ENCODE data around the gene USE1.

GRCh38 chr19:17184371-17184841 is 30.8 kb upstream of the USE1 start:
- TF ChIP-seq, protein P1, sequence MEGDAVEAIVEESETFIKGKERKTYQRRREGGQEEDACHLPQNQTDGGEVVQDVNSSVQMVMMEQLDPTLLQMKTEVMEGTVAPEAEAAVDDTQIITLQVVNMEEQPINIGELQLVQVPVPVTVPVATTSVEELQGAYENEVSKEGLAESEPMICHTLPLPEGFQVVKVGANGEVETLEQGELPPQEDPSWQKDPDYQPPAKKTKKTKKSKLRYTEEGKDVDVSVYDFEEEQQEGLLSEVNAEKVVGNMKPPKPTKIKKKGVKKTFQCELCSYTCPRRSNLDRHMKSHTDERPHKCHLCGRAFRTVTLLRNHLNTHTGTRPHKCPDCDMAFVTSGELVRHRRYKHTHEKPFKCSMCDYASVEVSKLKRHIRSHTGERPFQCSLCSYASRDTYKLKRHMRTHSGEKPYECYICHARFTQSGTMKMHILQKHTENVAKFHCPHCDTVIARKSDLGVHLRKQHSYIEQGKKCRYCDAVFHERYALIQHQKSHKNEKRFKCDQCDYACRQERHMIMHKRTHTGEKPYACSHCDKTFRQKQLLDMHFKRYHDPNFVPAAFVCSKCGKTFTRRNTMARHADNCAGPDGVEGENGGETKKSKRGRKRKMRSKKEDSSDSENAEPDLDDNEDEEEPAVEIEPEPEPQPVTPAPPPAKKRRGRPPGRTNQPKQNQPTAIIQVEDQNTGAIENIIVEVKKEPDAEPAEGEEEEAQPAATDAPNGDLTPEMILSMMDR (IDR thresholded peaks at IDR 0.05; ENCODE audit: low read length), result no peak
- TF ChIP-seq EZH2 (optimal IDR thresholded peaks at IDR 0.05; ENCODE audit: low read depth, low read length), result no peak
- no peak for TF ChIP-seq EZH2phosphoT487 (IDR thresholded peaks at IDR 0.05; ENCODE audit: low read length)

All from MM.1S (cell line).